ENCODE data around the gene EMC7. TPM values are rescaled to one million over a fixed set of nuclear protein-coding genes. Genes with fewer than 3 reads are reported as not detected.
"Not testable (repeated sequence)": the region's sequence is repeated elsewhere in the genome, so short reads cannot be mapped to it uniquely, and the experiment has no call there.

EMC7 gene
- total RNA-seq, 4 donors from 2014 or later, result 1.8 to 39.7 (median 24.5) TPM

- Histone ChIP-seq H3K27me3 (no peaks in the 10 kb centered on the region), H3K27ac (no peak overlapping the region), H3K9me3 (no peaks in the 10 kb centered on the region), H3K4me3 (no peak overlapping the region), H3K36me3 (no peaks in the 10 kb centered on the region), H3K4me1 (peaks cover 0 to 6% (median 0%) of the 10 kb centered on the region in 4 donors)
- in situ Hi-C loops (cut with MboI; ENCODE audit: low pct_ligation_motif_present in 1 of 4, low pct_unique_long_range_greater_than_20kb in 1 of 4, low sequenced_read_pairs in 3 of 4), result loop anchor here in 2 of 4 donors (25.0 kb wide), 2 partner anchors 153 to 528 kb away; partner anchors contain the start of genes GOLGA8B (in 1 of the 2) and KATNBL1 (in 1 of the 2)
- 50 to 71% methylated on average over 2 of the region's 2 CpGs for WGBS, 2 donors (ENCODE audit: low coverage in 1 of 2)
- TF ChIP-seq POLR2A (IDR thresholded peaks at IDR 0.05) (no peak), POLR2AphosphoS5 (IDR thresholded peaks at IDR 0.05) (no peak), CTCF (IDR thresholded peaks at IDR 0.05) (no peak), EP300 (IDR thresholded peaks at IDR 0.05; ENCODE audit: low read depth) (no peak)
- intact Hi-C loops (cut with DNase I; ENCODE audit: low total_unique reads), result no loop called here
- no peak for DNase-seq
These were observed 42.2 kb downstream of the EMC7 start for GRCh38 chr15:34059476-34059875.

GRCh38 chr15:34056911-34057310 is 44.8 kb downstream of the EMC7 start:
- Histone ChIP-seq H3K27ac (no peak overlapping the region), H3K4me1 (peaks cover 0 to 4% (median 0%) of the 10 kb centered on the region in 4 donors), H3K27me3 (no peaks in the 10 kb centered on the region), H3K9me3 (no peaks in the 10 kb centered on the region), H3K4me3 (no peak overlapping the region), H3K36me3 (no peaks in the 10 kb centered on the region)
- TF ChIP-seq EP300 (IDR thresholded peaks at IDR 0.05; ENCODE audit: low read depth) (no peak), POLR2AphosphoS5 (IDR thresholded peaks at IDR 0.05) (no peak), CTCF (IDR thresholded peaks at IDR 0.05) (no peak), POLR2A (IDR thresholded peaks at IDR 0.05) (no peak)
- WGBS, 2 donors (ENCODE audit: low coverage in 1 of 2), result 84 to 91% methylated on average over 5 of the region's 5 CpGs
- intact Hi-C loops (cut with DNase I; ENCODE audit: low total_unique reads), result no loop called here
- DNase-seq, result no peak
- in situ Hi-C loops (cut with MboI; ENCODE audit: low pct_ligation_motif_present in 1 of 4, low pct_unique_long_range_greater_than_20kb in 1 of 4, low sequenced_read_pairs in 3 of 4), result loop anchor here in 2 of 4 donors (25.0 kb wide), 2 partner anchors 155 to 530 kb away; partner anchors contain the start of genes GOLGA8B (in 1 of the 2) and KATNBL1 (in 1 of the 2)

GRCh38 chr15:34055868-34056595 is 45.6 kb downstream of the EMC7 start:
- DNase-seq, result no peak
- Histone ChIP-seq H3K4me3 (no peak overlapping the region), H3K9me3 (peaks cover 0 to under 1% of the 10 kb centered on the region in 2 donors), H3K27ac (no peak overlapping the region), H3K27me3 (no peaks in the 10 kb centered on the region), H3K4me1 (no peaks in the 10 kb centered on the region), H3K36me3 (no peaks in the 10 kb centered on the region)
- intact Hi-C loops (cut with DNase I; ENCODE audit: low total_unique reads) (no loop called here), in situ Hi-C loops (cut with MboI; ENCODE audit: low pct_ligation_motif_present in 1 of 4, low pct_unique_long_range_greater_than_20kb in 1 of 4, low sequenced_read_pairs in 3 of 4) (loop anchor here in 2 of 4 donors (25.0 kb wide), 2 partner anchors 156 to 531 kb away; partner anchors contain the start of genes GOLGA8B (in 1 of the 2) and KATNBL1 (in 1 of the 2))
- WGBS, 2 donors (ENCODE audit: low coverage in 1 of 2), result 60 to 77% methylated on average over 3 of the region's 3 CpGs
- TF ChIP-seq CTCF (IDR thresholded peaks at IDR 0.05), result no peak
- TF ChIP-seq POLR2AphosphoS5 (IDR thresholded peaks at IDR 0.05), result no peak
- TF ChIP-seq POLR2A (IDR thresholded peaks at IDR 0.05), result no peak
- TF ChIP-seq EP300 (IDR thresholded peaks at IDR 0.05; ENCODE audit: low read depth), result no peak

GRCh38 chr15:34054081-34054707 is 47.5 kb downstream of the EMC7 start:
- Histone ChIP-seq H3K4me3 (no peak overlapping the region), H3K36me3 (no peaks in the 10 kb centered on the region), H3K9me3 (peaks cover 11 to 13% of the 10 kb centered on the region in 2 donors), H3K27me3 (no peaks in the 10 kb centered on the region), H3K4me1 (no peaks in the 10 kb centered on the region), H3K27ac (no peak overlapping the region)
- in situ Hi-C loops (cut with MboI; ENCODE audit: low pct_ligation_motif_present in 1 of 4, low pct_unique_long_range_greater_than_20kb in 1 of 4, low sequenced_read_pairs in 3 of 4), result loop anchor here in 2 of 4 donors (25.0 kb wide), 2 partner anchors 158 to 533 kb away; partner anchors contain the start of genes GOLGA8B (in 1 of the 2) and KATNBL1 (in 1 of the 2)
- no peak for TF ChIP-seq POLR2AphosphoS5 (IDR thresholded peaks at IDR 0.05)
- no peak for TF ChIP-seq EP300 (IDR thresholded peaks at IDR 0.05; ENCODE audit: low read depth)
- no peak for TF ChIP-seq POLR2A (IDR thresholded peaks at IDR 0.05)
- no peak for TF ChIP-seq CTCF (IDR thresholded peaks at IDR 0.05)
- intact Hi-C loops (cut with DNase I; ENCODE audit: low total_unique reads), result no loop called here
- WGBS, 2 donors (ENCODE audit: low coverage in 1 of 2), result 96 to 100% methylated on average over 1 to 3 of the region's 3 CpGs
- no peak for DNase-seq

- in situ Hi-C loops (cut with MboI; ENCODE audit: low pct_ligation_motif_present in 1 of 4, low pct_unique_long_range_greater_than_20kb in 1 of 4, low sequenced_read_pairs in 3 of 4), result loop anchor here in 2 of 4 donors (25.0 kb wide), 2 partner anchors 162 to 537 kb away; partner anchors contain the start of genes GOLGA8B (in 1 of the 2) and KATNBL1 (in 1 of the 2)
- H3K27me3 ChIP-seq; H3K36me3 ChIP-seq; H3K4me3 ChIP-seq; intact Hi-C loops (cut with DNase I; ENCODE audit: low total_unique reads); DNase-seq; H3K4me1 ChIP-seq; H3K27ac ChIP-seq: not testable (repeated sequence)
- peaks cover 11 to 13% of the 10 kb centered on the region in 2 donors for H3K9me3 ChIP-seq
- 67 to 85% methylated on average over 1 of the region's 1 CpG for WGBS, 2 donors (ENCODE audit: low coverage in 1 of 2)
These were observed 51.3 kb downstream of the EMC7 start for GRCh38 chr15:34050385-34050784.
